ENCODE results near the gene HSD11B1L.

- TF ChIP-seq EZH2 (IDR thresholded peaks at IDR 0.05; ENCODE audit: low read length, unreplicated experiment) = no peak
- TF ChIP-seq CTCF (conservative IDR thresholded peaks at IDR 0.05; ENCODE audit: low read depth, low read length) = no peak
These were observed 3.2 kb upstream of the HSD11B1L start for GRCh38 chr19:5677580-5677979.
